Lower leg skin (tissue), 4 donors: ENCODE measurements around the gene ZDHHC8. TPM values are rescaled to one million over a fixed set of nuclear protein-coding genes. Genes with fewer than 3 reads are reported as not detected.

Experiments used
- DNase-seq, 2 donors: peaks; one replicate each; pipeline ENCODE4 v3.0.0-alpha.2; 2019; ENCODE audit warnings: low spot score in 2 of 2
- H3K4me3 ChIP-seq: fragments of 200-600 bp; sonication (generic); 2 replicates; pipeline ENCODE4 v1.5.1; 2017; ENCODE audit warnings: mild to moderate bottlenecking, low read depth; ENCODE audit not compliant: poor library complexity, severe bottlenecking
- POLR2A ChIP-seq, 2 donors: fragments of 450-650 bp; IDR thresholded peaks; one replicate each; pipeline ENCODE4 v1.6.1; 2016 to 2017; ENCODE audit warnings: antibody characterized with exemption in 2 of 2, mild to moderate bottlenecking in 1 of 2, moderate library complexity in 1 of 2
- WGBS, 2 donors: methylation state at CpG; one replicate each; pipeline ENCODE4 v1.1.5; 2018; 5-methylcytosine and 5-hydroxymethylcytosine counted together
- intact Hi-C: fragments of 100-400 bp; cut with DNase I; formaldehyde crosslinking; loops from one replicate; pipeline ENCODE4 v1.15.0; 2023; ENCODE audit warnings: low total_unique reads
- total RNA-seq, 4 donors: library from RNA; depleted of rRNA; stranded (reverse); fragments of >200 nt; gene quantifications; one replicate each; pipeline ENCODE4 v1.1.0, GENCODE V29; 2016
- TF ChIP-seq, protein P1 (sequence below), 3 donors: fragments of 450-650 bp; IDR thresholded peaks; one replicate each; pipeline ENCODE4 v1.5.1; 2016; ENCODE audit warnings: antibody characterized with exemption in 3 of 3, mild to moderate bottlenecking in 3 of 3, moderate library complexity in 2 of 3

Gene ZDHHC8
- total RNA-seq, 4 donors from 2014 or later: 17.8 to 30.0 (median 26.1) TPM

GRCh38 chr22:20152464-20152890 is 20.9 kb downstream of the ZDHHC8 start:
- intact Hi-C loops: no loop called here
- H3K4me3 ChIP-seq: no peak overlapping the region
- WGBS, 2 donors: 83% methylated on average over 7 of the region's 14 CpGs; no CpG with 5 or more reads in 1 of the 2 donors
- no peak for DNase-seq
- TF ChIP-seq POLR2A (IDR thresholded peaks at IDR 0.05): no peak

- intact Hi-C loops: no loop called here
- TF ChIP-seq, protein P1, sequence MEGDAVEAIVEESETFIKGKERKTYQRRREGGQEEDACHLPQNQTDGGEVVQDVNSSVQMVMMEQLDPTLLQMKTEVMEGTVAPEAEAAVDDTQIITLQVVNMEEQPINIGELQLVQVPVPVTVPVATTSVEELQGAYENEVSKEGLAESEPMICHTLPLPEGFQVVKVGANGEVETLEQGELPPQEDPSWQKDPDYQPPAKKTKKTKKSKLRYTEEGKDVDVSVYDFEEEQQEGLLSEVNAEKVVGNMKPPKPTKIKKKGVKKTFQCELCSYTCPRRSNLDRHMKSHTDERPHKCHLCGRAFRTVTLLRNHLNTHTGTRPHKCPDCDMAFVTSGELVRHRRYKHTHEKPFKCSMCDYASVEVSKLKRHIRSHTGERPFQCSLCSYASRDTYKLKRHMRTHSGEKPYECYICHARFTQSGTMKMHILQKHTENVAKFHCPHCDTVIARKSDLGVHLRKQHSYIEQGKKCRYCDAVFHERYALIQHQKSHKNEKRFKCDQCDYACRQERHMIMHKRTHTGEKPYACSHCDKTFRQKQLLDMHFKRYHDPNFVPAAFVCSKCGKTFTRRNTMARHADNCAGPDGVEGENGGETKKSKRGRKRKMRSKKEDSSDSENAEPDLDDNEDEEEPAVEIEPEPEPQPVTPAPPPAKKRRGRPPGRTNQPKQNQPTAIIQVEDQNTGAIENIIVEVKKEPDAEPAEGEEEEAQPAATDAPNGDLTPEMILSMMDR (IDR thresholded peaks at IDR 0.05): no peak
- TF ChIP-seq POLR2A (IDR thresholded peaks at IDR 0.05): no peak
- DNase-seq: no peak
- H3K4me3 ChIP-seq: no peak overlapping the region
- 70% methylated on average over 16 of the region's 16 CpGs for WGBS, 2 donors
These were observed 22.3 kb downstream of the ZDHHC8 start for GRCh38 chr22:20153945-20154344.

GRCh38 chr22:20154602-20155187 is 23.1 kb downstream of the ZDHHC8 start:
- TF ChIP-seq POLR2A (IDR thresholded peaks at IDR 0.05): no peak
- H3K4me3 ChIP-seq: no peak overlapping the region
- intact Hi-C loops: no loop called here

GRCh38 chr22:20155330-20156041 is 23.9 kb downstream of the ZDHHC8 start:
- intact Hi-C loops: loop anchor here (2.0 kb wide), 1 partner anchor 129 kb away; no protein-coding TSS in a partner anchor
- DNase-seq: no peak
- WGBS, 2 donors: 51 to 57% methylated on average over 16 to 17 of the region's 30 CpGs
- no peak overlapping the region for H3K4me3 ChIP-seq
- TF ChIP-seq, protein P1 (IDR thresholded peaks at IDR 0.05): no peak
- TF ChIP-seq POLR2A (IDR thresholded peaks at IDR 0.05): no peak

More at GRCh38 chr22:20154602-20155187, 23.1 kb downstream of the ZDHHC8 start:
- no peak for DNase-seq
- 40 to 47% methylated on average over 13 to 14 of the region's 14 CpGs for WGBS, 2 donors

GRCh38 chr22:20156042-20156389 is 24.4 kb downstream of the ZDHHC8 start:
- 69 to 70% methylated on average over 7 of the region's 7 CpGs for WGBS, 2 donors
- TF ChIP-seq POLR2A (IDR thresholded peaks at IDR 0.05): no peak
- TF ChIP-seq, protein P1 (IDR thresholded peaks at IDR 0.05): no peak
- intact Hi-C loops: loop anchor here (2.0 kb wide), 1 partner anchor 129 kb away; no protein-coding TSS in a partner anchor
- no peak for DNase-seq
- H3K4me3 ChIP-seq: no peak overlapping the region

- intact Hi-C loops: loop anchor here (2.0 kb wide), 1 partner anchor 128 kb away; no protein-coding TSS in a partner anchor
- 29 to 43% methylated on average over 13 to 14 of the region's 17 CpGs for WGBS, 2 donors
- TF ChIP-seq, protein P1 (IDR thresholded peaks at IDR 0.05): peak; percentile 16 to 99 (median 58)
- no peak for TF ChIP-seq POLR2A (IDR thresholded peaks at IDR 0.05)
- no peak overlapping the region for H3K4me3 ChIP-seq
- peak; percentile 76 to 98 for DNase-seq
These were observed 25.2 kb downstream of the ZDHHC8 start for GRCh38 chr22:20156611-20157429.
